ENCODE measurements around the gene PNMA1.

The PNMA1 gene

DNA sequence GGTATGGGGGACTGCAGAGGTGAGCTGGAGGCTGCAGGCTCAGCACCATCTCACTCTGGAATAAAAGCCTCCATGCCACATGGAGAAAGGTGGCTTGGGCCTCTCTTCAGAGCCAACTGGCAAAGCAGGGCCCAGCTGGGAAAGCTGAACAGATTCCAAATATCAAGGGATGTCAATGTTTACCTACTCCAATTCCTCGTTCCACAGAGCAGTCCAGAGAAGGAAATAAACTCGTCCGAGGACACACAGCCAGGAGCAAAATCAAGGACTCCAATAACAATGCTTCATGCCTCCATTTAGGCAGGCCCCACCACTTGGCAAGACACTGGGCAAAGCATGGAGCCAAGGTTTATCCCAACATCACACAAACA, 36.3 kb upstream of the PNMA1 start:
- DNase-seq (ENCODE audit: low read depth in 2 of 2), result no peak

- DNase-seq (ENCODE audit: low read depth in 2 of 2), result no peak
Observed at GRCh38 chr14:73749706-73750530, 35.7 kb upstream of the PNMA1 start.

DNA sequence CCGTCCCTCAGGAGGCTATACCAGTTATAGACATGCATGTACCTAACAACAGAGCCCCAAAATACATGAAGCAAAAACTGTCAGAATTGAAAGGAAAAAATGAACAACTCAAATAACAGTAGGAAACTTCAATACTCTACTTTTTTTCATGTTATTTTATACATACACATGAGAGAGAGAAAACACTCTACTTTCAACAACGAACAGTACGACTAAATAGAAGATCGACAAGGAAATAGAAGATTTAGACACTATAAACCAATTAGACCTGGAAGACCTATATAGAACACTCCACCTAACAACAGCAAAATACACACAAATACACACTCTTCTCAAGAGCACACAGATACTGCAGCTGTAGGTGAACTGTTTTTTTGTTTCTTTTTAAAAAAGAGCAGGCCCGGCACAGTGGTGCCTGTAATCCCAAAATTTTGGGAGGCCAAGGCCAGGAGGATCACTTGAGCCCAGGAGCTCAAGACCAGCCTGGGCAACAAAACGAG, 34.7 kb upstream of the PNMA1 start:
- DNase-seq (ENCODE audit: low read depth in 2 of 2), result no peak

DNA sequence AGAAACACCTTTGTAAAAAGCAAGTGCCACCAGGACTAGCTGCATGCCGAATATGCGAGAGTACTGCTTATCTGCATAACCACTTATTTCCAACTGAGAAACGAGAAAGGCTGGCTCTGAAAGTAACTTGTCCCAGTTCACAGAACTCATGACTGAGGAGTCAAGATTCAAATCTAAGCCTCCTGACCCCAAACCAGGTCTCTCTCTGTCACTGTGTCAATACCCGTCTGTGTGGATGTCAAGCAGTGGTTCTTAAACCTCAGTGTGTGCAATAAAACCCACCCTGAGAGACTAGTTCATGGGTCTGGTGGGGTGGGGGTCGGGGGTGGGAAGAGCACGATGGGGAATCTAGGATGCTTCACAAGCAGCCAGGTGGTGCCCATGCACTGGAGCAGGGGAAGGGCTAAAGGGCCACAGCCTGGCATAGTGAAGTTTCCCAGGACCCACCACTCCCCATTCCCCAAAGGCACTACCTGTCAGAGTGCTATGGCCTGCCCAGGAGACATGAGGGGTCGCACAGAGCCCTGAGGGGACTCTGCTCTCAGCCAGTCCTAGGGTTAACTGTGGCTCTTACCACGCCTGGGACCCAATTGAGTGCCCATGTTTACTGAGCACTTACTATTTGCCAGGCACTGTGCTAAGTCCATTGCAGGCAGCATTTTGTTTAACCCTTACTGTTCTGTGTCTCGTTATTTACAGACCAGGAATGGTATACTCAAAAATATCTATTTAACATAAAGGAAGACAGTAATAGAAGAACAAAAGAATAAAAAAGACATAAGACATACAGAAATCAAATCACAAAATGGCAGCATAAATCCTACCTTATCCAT, 33.4 kb upstream of the PNMA1 start:
- no peak for DNase-seq (ENCODE audit: low read depth in 2 of 2)

- no peak for DNase-seq (ENCODE audit: low read depth in 2 of 2)
Observed at GRCh38 chr14:73746520-73747378, 32.6 kb upstream of the PNMA1 start.

- DNase-seq (ENCODE audit: low read depth in 2 of 2), result no peak
Observed at GRCh38 chr14:73745571-73746519, 31.7 kb upstream of the PNMA1 start.

- no peak for DNase-seq (ENCODE audit: low read depth in 2 of 2)
Observed at GRCh38 chr14:73744874-73745529, 30.8 kb upstream of the PNMA1 start.

GRCh38 chr14:73744175-73744867, 30.1 kb upstream of the PNMA1 start:
- no peak for DNase-seq (ENCODE audit: low read depth in 2 of 2)

- no peak for DNase-seq (ENCODE audit: low read depth in 2 of 2)
Observed at GRCh38 chr14:73743431-73743931, 29.3 kb upstream of the PNMA1 start.

GRCh38 chr14:73742520-73743238, 28.5 kb upstream of the PNMA1 start:
- no peak for DNase-seq (ENCODE audit: low read depth in 2 of 2)

- DNase-seq (ENCODE audit: low read depth in 2 of 2), result no peak
Observed at GRCh38 chr14:73741876-73742519, 27.8 kb upstream of the PNMA1 start.

- DNase-seq (ENCODE audit: low read depth in 2 of 2), result no peak
Observed at GRCh38 chr14:73741386-73741875, 27.2 kb upstream of the PNMA1 start.

GRCh38 chr14:73740618-73741326, 26.6 kb upstream of the PNMA1 start:
- no peak for DNase-seq (ENCODE audit: low read depth in 2 of 2)

DNA sequence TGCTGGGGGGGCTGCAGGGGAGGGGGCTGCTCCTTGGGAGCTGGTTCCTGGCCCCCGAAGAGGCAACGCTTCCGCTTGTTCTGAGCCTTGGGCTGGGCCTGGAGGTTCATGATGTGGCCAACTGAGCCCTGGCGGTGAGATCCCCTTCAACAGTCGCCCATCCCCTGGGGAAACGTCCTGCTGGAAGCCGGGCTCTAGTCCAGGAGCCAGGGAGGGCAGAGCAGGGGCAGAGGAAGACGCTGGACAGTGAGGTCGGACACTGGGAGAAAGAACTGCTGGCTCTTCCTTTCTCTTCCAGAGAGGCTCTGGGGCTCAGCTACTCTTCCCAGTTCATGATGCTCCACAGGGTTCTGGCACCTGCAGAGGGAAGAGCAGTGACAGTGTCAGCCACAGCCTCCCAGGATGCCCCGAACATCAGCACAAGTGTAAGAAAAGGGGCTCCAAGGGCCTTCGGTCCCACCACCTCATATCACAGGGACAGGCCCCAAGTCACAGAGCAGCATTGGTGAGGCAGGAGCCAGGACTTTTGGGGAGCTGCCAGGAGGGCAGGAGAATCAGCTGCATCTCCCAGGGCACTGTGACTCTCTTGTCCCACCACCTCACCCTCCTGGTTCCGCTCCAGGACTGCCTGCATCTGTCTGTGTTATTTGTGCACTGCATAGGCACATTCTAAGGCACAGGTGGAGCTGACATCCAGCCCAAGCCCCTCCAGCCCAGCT, 25.9 kb upstream of the PNMA1 start:
- no peak for DNase-seq (ENCODE audit: low read depth in 2 of 2)

GRCh38 chr14:73739174-73739898, 25.2 kb upstream of the PNMA1 start:
- DNase-seq (ENCODE audit: low read depth in 2 of 2), result no peak
